ENCODE results near the gene IGSF23.

- no peak for TF ChIP-seq CTCF (IDR thresholded peaks at IDR 0.05)
- no peak for TF ChIP-seq POLR2A (IDR thresholded peaks at IDR 0.05)
Measured at GRCh38 chr19:44613295-44614178, at the start of gene IGSF23.
